ENCODE measurements around the gene TRPM7. TPM values are rescaled to one million over a fixed set of nuclear protein-coding genes. Genes with fewer than 3 reads are reported as not detected.

TRPM7 gene
- total and polyA plus RNA-seq, 9 of the 15 experiments (the other 6 are each of a cell fraction or from before 2014, with no cell fraction given), result 12.3 to 59.2 (median 31.5) TPM

DNA sequence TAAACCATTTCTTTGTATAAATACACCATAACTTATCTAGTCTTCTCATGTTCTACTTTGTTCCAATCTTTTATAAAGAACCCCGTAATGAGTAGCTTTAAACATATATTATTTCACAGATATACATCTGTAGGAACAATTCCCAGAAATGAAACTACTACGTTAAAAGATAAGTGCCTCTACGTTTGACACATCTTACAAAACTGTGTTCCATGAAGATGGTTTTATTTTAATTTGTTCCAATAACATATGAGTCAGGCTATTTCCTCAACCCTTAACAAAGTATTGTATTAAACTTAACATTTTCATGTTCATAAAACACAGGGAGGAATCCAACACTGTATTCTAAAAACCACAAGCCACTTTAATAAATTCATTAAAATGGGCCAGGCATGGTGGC is 52.9 kb downstream of the TRPM7 start:
- FAIRE-seq, result no peak
- H2AFZ ChIP-seq (ENCODE audit: low read depth, low read length), result no peak overlapping the region
- H3K4me2 ChIP-seq (ENCODE audit: insufficient read depth, low read length), result no peak overlapping the region
- POLR2A ChIA-PET, result no interaction called here
- no peaks in the 10 kb centered on the region for H3K9me3 ChIP-seq (replicated peaks; ENCODE audit: control insufficient read depth, insufficient read depth, low read depth, low read length)
- no peak for ATAC-seq
- no TSS peak for BruUV-seq (replicated peaks)
- no peak overlapping the region for H3K27ac ChIP-seq (ENCODE audit: extremely low read depth, low read depth, low read length)
- intact Hi-C loops (cut with micrococcal nuclease), result no loop called here
- no peaks in the 10 kb centered on the region for H3K4me1 ChIP-seq (replicated peaks in 1 of 2; ENCODE audit: control insufficient read depth in 2 of 2, insufficient read depth in 2 of 2, low read length in 2 of 2)
- H3K36me3 ChIP-seq (ENCODE audit: control insufficient read depth, insufficient read depth, low read length), result peaks cover 87% of the 10 kb centered on the region
- no peaks in the 10 kb centered on the region for H3K9me1 ChIP-seq (ENCODE audit: control insufficient read depth, insufficient read depth, low read length)
- in situ Hi-C loops (cut with MboI), result no loop called here
- H3K27me3 ChIP-seq (ENCODE audit: control insufficient read depth in 2 of 2, insufficient read depth in 2 of 2, low read length in 2 of 2), result no peaks in the 10 kb centered on the region
- no peak overlapping the region for H3K4me3 ChIP-seq
- no peak overlapping the region for H3K9ac ChIP-seq (ENCODE audit: insufficient read depth in 1 of 2, low read depth in 2 of 2, low read length in 2 of 2)
- no peak for DNase-seq (ENCODE audit: extremely low read depth in 1 of 4, low spot score in 3 of 4)
- no peaks in the 10 kb centered on the region for H3K79me2 ChIP-seq (ENCODE audit: control insufficient read depth, insufficient read depth, low read length)
- no peaks in the 10 kb centered on the region for H4K20me1 ChIP-seq (replicated peaks; ENCODE audit: control insufficient read depth, insufficient read depth, low read length)
- CTCF ChIA-PET (ENCODE audit: low intra/inter-chr PET ratio), result no interaction called here
- WGBS (ENCODE audit: insufficient coverage, low coverage, missing lambda C conversion rate), result 56% methylated on average over 3 of the region's 3 CpGs
- TF ChIP-seq TCF3 (CRISPR knock-in tag; IDR thresholded peaks at IDR 0.05) (no peak), TRIM24 (IDR thresholded peaks at IDR 0.05) (no peak), ZNF274 (IDR thresholded peaks at IDR 0.05; ENCODE audit: borderline replicate concordance, low read depth, low read length) (no peak), PHF20 (IDR thresholded peaks at IDR 0.05; ENCODE audit: partially characterized antibody) (no peak), RAD21 (CRISPR knock-in tag; conservative IDR thresholded peaks at IDR 0.05 in 1 of 2, IDR thresholded peaks at IDR 0.05 in 1 of 2) (no peak), ZNF717 (CRISPR knock-in tag; IDR thresholded peaks at IDR 0.05) (no peak), ZFX (CRISPR knock-in tag; IDR thresholded peaks at IDR 0.05) (no peak)
- TF ChIP-seq, protein P1, sequence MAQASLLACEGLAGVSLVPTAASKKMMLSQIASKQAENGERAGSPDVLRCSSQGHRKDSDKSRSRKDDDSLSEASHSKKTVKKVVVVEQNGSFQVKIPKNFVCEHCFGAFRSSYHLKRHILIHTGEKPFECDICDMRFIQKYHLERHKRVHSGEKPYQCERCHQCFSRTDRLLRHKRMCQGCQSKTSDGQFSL (CRISPR knock-in tag; IDR thresholded peaks at IDR 0.05), result no peak
- TF ChIP-seq, protein P1 (tag; IDR thresholded peaks at IDR 0.05), result no peak
- TF ChIP-seq, protein P2, sequence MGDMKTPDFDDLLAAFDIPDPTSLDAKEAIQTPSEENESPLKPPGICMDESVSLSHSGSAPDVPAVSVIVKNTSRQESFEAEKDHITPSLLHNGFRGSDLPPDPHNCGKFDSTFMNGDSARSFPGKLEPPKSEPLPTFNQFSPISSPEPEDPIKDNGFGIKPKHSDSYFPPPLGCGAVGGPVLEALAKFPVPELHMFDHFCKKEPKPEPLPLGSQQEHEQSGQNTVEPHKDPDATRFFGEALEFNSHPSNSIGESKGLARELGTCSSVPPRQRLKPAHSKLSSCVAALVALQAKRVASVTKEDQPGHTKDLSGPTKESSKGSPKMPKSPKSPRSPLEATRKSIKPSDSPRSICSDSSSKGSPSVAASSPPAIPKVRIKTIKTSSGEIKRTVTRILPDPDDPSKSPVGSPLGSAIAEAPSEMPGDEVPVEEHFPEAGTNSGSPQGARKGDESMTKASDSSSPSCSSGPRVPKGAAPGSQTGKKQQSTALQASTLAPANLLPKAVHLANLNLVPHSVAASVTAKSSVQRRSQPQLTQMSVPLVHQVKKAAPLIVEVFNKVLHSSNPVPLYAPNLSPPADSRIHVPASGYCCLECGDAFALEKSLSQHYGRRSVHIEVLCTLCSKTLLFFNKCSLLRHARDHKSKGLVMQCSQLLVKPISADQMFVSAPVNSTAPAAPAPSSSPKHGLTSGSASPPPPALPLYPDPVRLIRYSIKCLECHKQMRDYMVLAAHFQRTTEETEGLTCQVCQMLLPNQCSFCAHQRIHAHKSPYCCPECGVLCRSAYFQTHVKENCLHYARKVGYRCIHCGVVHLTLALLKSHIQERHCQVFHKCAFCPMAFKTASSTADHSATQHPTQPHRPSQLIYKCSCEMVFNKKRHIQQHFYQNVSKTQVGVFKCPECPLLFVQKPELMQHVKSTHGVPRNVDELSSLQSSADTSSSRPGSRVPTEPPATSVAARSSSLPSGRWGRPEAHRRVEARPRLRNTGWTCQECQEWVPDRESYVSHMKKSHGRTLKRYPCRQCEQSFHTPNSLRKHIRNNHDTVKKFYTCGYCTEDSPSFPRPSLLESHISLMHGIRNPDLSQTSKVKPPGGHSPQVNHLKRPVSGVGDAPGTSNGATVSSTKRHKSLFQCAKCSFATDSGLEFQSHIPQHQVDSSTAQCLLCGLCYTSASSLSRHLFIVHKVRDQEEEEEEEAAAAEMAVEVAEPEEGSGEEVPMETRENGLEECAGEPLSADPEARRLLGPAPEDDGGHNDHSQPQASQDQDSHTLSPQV (IDR thresholded peaks at IDR 0.05), result no peak
- TF ChIP-seq, protein P3, sequence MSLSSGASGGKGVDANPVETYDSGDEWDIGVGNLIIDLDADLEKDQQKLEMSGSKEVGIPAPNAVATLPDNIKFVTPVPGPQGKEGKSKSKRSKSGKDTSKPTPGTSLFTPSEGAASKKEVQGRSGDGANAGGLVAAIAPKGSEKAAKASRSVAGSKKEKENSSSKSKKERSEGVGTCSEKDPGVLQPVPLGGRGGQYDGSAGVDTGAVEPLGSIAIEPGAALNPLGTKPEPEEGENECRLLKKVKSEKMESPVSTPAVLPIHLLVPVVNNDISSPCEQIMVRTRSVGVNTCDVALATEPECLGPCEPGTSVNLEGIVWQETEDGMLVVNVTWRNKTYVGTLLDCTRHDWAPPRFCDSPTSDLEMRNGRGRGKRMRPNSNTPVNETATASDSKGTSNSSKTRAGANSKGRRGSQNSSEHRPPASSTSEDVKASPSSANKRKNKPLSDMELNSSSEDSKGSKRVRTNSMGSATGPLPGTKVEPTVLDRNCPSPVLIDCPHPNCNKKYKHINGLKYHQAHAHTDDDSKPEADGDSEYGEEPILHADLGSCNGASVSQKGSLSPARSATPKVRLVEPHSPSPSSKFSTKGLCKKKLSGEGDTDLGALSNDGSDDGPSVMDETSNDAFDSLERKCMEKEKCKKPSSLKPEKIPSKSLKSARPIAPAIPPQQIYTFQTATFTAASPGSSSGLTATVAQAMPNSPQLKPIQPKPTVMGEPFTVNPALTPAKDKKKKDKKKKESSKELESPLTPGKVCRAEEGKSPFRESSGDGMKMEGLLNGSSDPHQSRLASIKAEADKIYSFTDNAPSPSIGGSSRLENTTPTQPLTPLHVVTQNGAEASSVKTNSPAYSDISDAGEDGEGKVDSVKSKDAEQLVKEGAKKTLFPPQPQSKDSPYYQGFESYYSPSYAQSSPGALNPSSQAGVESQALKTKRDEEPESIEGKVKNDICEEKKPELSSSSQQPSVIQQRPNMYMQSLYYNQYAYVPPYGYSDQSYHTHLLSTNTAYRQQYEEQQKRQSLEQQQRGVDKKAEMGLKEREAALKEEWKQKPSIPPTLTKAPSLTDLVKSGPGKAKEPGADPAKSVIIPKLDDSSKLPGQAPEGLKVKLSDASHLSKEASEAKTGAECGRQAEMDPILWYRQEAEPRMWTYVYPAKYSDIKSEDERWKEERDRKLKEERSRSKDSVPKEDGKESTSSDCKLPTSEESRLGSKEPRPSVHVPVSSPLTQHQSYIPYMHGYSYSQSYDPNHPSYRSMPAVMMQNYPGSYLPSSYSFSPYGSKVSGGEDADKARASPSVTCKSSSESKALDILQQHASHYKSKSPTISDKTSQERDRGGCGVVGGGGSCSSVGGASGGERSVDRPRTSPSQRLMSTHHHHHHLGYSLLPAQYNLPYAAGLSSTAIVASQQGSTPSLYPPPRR (CRISPR knock-in tag; IDR thresholded peaks at IDR 0.05; ENCODE audit: borderline replicate concordance), result no peak
- TF ChIP-seq, protein P4, sequence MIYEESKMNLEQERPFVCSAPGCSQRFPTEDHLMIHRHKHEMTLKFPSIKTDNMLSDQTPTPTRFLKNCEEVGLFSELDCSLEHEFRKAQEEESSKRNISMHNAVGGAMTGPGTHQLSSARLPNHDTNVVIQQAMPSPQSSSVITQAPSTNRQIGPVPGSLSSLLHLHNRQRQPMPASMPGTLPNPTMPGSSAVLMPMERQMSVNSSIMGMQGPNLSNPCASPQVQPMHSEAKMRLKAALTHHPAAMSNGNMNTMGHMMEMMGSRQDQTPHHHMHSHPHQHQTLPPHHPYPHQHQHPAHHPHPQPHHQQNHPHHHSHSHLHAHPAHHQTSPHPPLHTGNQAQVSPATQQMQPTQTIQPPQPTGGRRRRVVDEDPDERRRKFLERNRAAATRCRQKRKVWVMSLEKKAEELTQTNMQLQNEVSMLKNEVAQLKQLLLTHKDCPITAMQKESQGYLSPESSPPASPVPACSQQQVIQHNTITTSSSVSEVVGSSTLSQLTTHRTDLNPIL (CRISPR knock-in tag; IDR thresholded peaks at IDR 0.05), result no peak
